ENCODE data around the gene USP3.
"Not testable (repeated sequence)": the region's sequence is repeated elsewhere in the genome, so short reads cannot be mapped to it uniquely, and the experiment has no call there.

USP3 gene

GRCh38 chr15:63530235-63530634 lies 25.8 kb downstream of the USP3 start:
- H3K9ac ChIP-seq (ENCODE audit: low read length) = no peak overlapping the region

GRCh38 chr15:63530752-63531299 lies 26.4 kb downstream of the USP3 start:
- Histone ChIP-seq H3K9ac (ENCODE audit: low read length) (no peak overlapping the region), H3K27ac (ENCODE audit: low read depth, low read length) (no peak overlapping the region), H3K4me1 (ENCODE audit: control insufficient read depth, insufficient read depth, low read length) (peaks cover 6% of the 10 kb centered on the region), H3K27me3 (ENCODE audit: control insufficient read depth, insufficient read depth, low read length) (no peaks in the 10 kb centered on the region), H3K36me3 (ENCODE audit: control insufficient read depth, insufficient read depth, low read length) (no peaks in the 10 kb centered on the region), H3K4me3 (ENCODE audit: low read length) (no peak overlapping the region)

More at GRCh38 chr15:63530235-63530634, 25.8 kb downstream of the USP3 start:
- Histone ChIP-seq H3K4me3 (ENCODE audit: low read length) (no peak overlapping the region), H3K36me3 (ENCODE audit: control insufficient read depth, insufficient read depth, low read length) (no peaks in the 10 kb centered on the region), H3K27me3 (ENCODE audit: control insufficient read depth, insufficient read depth, low read length) (no peaks in the 10 kb centered on the region), H3K4me1 (ENCODE audit: control insufficient read depth, insufficient read depth, low read length) (peaks cover 5% of the 10 kb centered on the region), H3K27ac (ENCODE audit: low read depth, low read length) (no peak overlapping the region)

- Histone ChIP-seq H3K27me3 (ENCODE audit: control insufficient read depth, insufficient read depth, low read length) (no peaks in the 10 kb centered on the region), H3K4me3 (ENCODE audit: low read length) (no peak overlapping the region), H3K4me1 (ENCODE audit: control insufficient read depth, insufficient read depth, low read length) (peaks cover 6% of the 10 kb centered on the region), H3K27ac (ENCODE audit: low read depth, low read length) (no peak overlapping the region), H3K9ac (ENCODE audit: low read length) (no peak overlapping the region), H3K36me3 (ENCODE audit: control insufficient read depth, insufficient read depth, low read length) (no peaks in the 10 kb centered on the region)
Measured at GRCh38 chr15:63531586-63531985, 27.2 kb downstream of the USP3 start.

- Histone ChIP-seq H3K36me3 (ENCODE audit: control insufficient read depth, insufficient read depth, low read length) (no peaks in the 10 kb centered on the region), H3K27me3 (ENCODE audit: control insufficient read depth, insufficient read depth, low read length) (no peaks in the 10 kb centered on the region), H3K9ac (ENCODE audit: low read length) (no peak overlapping the region), H3K4me1 (ENCODE audit: control insufficient read depth, insufficient read depth, low read length) (peaks cover 6% of the 10 kb centered on the region), H3K27ac (ENCODE audit: low read depth, low read length) (no peak overlapping the region), H3K4me3 (ENCODE audit: low read length) (no peak overlapping the region)
Measured at GRCh38 chr15:63532307-63532744, 27.9 kb downstream of the USP3 start.

- not testable (repeated sequence) for H3K27ac ChIP-seq (ENCODE audit: low read depth, low read length); H3K36me3 ChIP-seq (ENCODE audit: control insufficient read depth, insufficient read depth, low read length); H3K4me3 ChIP-seq (ENCODE audit: low read length); H3K9ac ChIP-seq (ENCODE audit: low read length); H3K4me1 ChIP-seq (ENCODE audit: control insufficient read depth, insufficient read depth, low read length); H3K27me3 ChIP-seq (ENCODE audit: control insufficient read depth, insufficient read depth, low read length)
Measured at GRCh38 chr15:63534888-63535287, 30.5 kb downstream of the USP3 start.

- H3K4me1 ChIP-seq (ENCODE audit: control insufficient read depth, insufficient read depth, low read length) = peaks cover 5% of the 10 kb centered on the region
- H3K4me3 ChIP-seq (ENCODE audit: low read length) = no peak overlapping the region
- no peak overlapping the region for H3K27ac ChIP-seq (ENCODE audit: low read depth, low read length)
- no peak overlapping the region for H3K9ac ChIP-seq (ENCODE audit: low read length)
- no peaks in the 10 kb centered on the region for H3K36me3 ChIP-seq (ENCODE audit: control insufficient read depth, insufficient read depth, low read length)
- H3K27me3 ChIP-seq (ENCODE audit: control insufficient read depth, insufficient read depth, low read length) = no peaks in the 10 kb centered on the region
Measured at GRCh38 chr15:63535689-63536088, 31.3 kb downstream of the USP3 start.

GRCh38 chr15:63538876-63539275 lies 34.5 kb downstream of the USP3 start:
- Histone ChIP-seq H3K9ac (ENCODE audit: low read length) (no peak overlapping the region), H3K4me1 (ENCODE audit: control insufficient read depth, insufficient read depth, low read length) (peaks cover 5% of the 10 kb centered on the region), H3K36me3 (ENCODE audit: control insufficient read depth, insufficient read depth, low read length) (no peaks in the 10 kb centered on the region), H3K27me3 (ENCODE audit: control insufficient read depth, insufficient read depth, low read length) (no peaks in the 10 kb centered on the region), H3K4me3 (ENCODE audit: low read length) (no peak overlapping the region), H3K27ac (ENCODE audit: low read depth, low read length) (no peak overlapping the region)

GRCh38 chr15:63539521-63539920 lies 35.1 kb downstream of the USP3 start:
- Histone ChIP-seq H3K9ac (ENCODE audit: low read length) (no peak overlapping the region), H3K27me3 (ENCODE audit: control insufficient read depth, insufficient read depth, low read length) (no peaks in the 10 kb centered on the region), H3K4me1 (ENCODE audit: control insufficient read depth, insufficient read depth, low read length) (peaks cover 5% of the 10 kb centered on the region), H3K36me3 (ENCODE audit: control insufficient read depth, insufficient read depth, low read length) (no peaks in the 10 kb centered on the region), H3K27ac (ENCODE audit: low read depth, low read length) (no peak overlapping the region), H3K4me3 (ENCODE audit: low read length) (no peak overlapping the region)

- Histone ChIP-seq H3K27me3 (ENCODE audit: control insufficient read depth, insufficient read depth, low read length) (no peaks in the 10 kb centered on the region), H3K4me3 (ENCODE audit: low read length) (no peak overlapping the region), H3K36me3 (ENCODE audit: control insufficient read depth, insufficient read depth, low read length) (no peaks in the 10 kb centered on the region), H3K9ac (ENCODE audit: low read length) (no peak overlapping the region), H3K4me1 (ENCODE audit: control insufficient read depth, insufficient read depth, low read length) (peaks cover 5% of the 10 kb centered on the region), H3K27ac (ENCODE audit: low read depth, low read length) (no peak overlapping the region)
Measured at GRCh38 chr15:63539998-63540397, 35.6 kb downstream of the USP3 start.

- H3K4me1 ChIP-seq (ENCODE audit: control insufficient read depth, insufficient read depth, low read length) = peaks cover 2% of the 10 kb centered on the region
- H3K27ac ChIP-seq (ENCODE audit: low read depth, low read length) = no peak overlapping the region
- no peak overlapping the region for H3K9ac ChIP-seq (ENCODE audit: low read length)
Measured at GRCh38 chr15:63540449-63540848, 36.1 kb downstream of the USP3 start.

GRCh38 chr15:63544258-63545026 lies 40.0 kb downstream of the USP3 start:
- Histone ChIP-seq H3K27ac (ENCODE audit: low read depth, low read length) (no peak overlapping the region), H3K9ac (ENCODE audit: low read length) (no peak overlapping the region), H3K36me3 (ENCODE audit: control insufficient read depth, insufficient read depth, low read length) (no peaks in the 10 kb centered on the region), H3K4me1 (ENCODE audit: control insufficient read depth, insufficient read depth, low read length) (peaks cover 2% of the 10 kb centered on the region), H3K4me3 (ENCODE audit: low read length) (no peak overlapping the region), H3K27me3 (ENCODE audit: control insufficient read depth, insufficient read depth, low read length) (no peaks in the 10 kb centered on the region)

More at GRCh38 chr15:63540449-63540848, 36.1 kb downstream of the USP3 start:
- Histone ChIP-seq H3K4me3 (ENCODE audit: low read length) (no peak overlapping the region), H3K27me3 (ENCODE audit: control insufficient read depth, insufficient read depth, low read length) (no peaks in the 10 kb centered on the region), H3K36me3 (ENCODE audit: control insufficient read depth, insufficient read depth, low read length) (no peaks in the 10 kb centered on the region)

- Histone ChIP-seq H3K27me3 (ENCODE audit: control insufficient read depth, insufficient read depth, low read length) (no peaks in the 10 kb centered on the region), H3K36me3 (ENCODE audit: control insufficient read depth, insufficient read depth, low read length) (no peaks in the 10 kb centered on the region), H3K9ac (ENCODE audit: low read length) (no peak overlapping the region), H3K4me1 (ENCODE audit: control insufficient read depth, insufficient read depth, low read length) (no peaks in the 10 kb centered on the region), H3K4me3 (ENCODE audit: low read length) (no peak overlapping the region), H3K27ac (ENCODE audit: low read depth, low read length) (no peak overlapping the region)
Measured at GRCh38 chr15:63545520-63545919, 41.1 kb downstream of the USP3 start.

GRCh38 chr15:63551400-63551799 lies 47.0 kb downstream of the USP3 start:
- Histone ChIP-seq H3K4me3 (ENCODE audit: low read length) (no peak overlapping the region), H3K27me3 (ENCODE audit: control insufficient read depth, insufficient read depth, low read length) (no peaks in the 10 kb centered on the region), H3K36me3 (ENCODE audit: control insufficient read depth, insufficient read depth, low read length) (no peaks in the 10 kb centered on the region), H3K27ac (ENCODE audit: low read depth, low read length) (no peak overlapping the region), H3K4me1 (ENCODE audit: control insufficient read depth, insufficient read depth, low read length) (peaks cover 7% of the 10 kb centered on the region), H3K9ac (ENCODE audit: low read length) (no peak overlapping the region)
